ENCODE results near the gene STK26. TPM values are rescaled to one million over a fixed set of nuclear protein-coding genes. Genes with fewer than 3 reads are reported as not detected.

The STK26 gene
- total RNA-seq, 4 donors from 2014 or later: 65.9 to 137 (median 111) TPM

GRCh38 chrX:132101206-132101605 lies 78.1 kb downstream of the STK26 start:
- Histone ChIP-seq H3K4me1 (no peaks in the 10 kb centered on the region), H3K27ac (peak overlapping the region in 1 of 2 donors; percentile 31), H3K27me3 (no peaks in the 10 kb centered on the region), H3K4me3 (no peak overlapping the region), H3K9me3 (no peaks in the 10 kb centered on the region), H3K36me3 (no peaks in the 10 kb centered on the region)
- intact Hi-C loops (cut with DNase I; ENCODE audit: low total_unique reads): no loop called here
- TF ChIP-seq CTCF (IDR thresholded peaks at IDR 0.05) (no peak), POLR2A (IDR thresholded peaks at IDR 0.05) (no peak)
- DNase-seq: no peak

- no peak for DNase-seq
- TF ChIP-seq CTCF (IDR thresholded peaks at IDR 0.05) (no peak), POLR2A (IDR thresholded peaks at IDR 0.05) (no peak)
- Histone ChIP-seq H3K9me3 (no peaks in the 10 kb centered on the region), H3K27ac (peak overlapping the region in 1 of 2 donors; percentile 31), H3K27me3 (no peaks in the 10 kb centered on the region), H3K36me3 (no peaks in the 10 kb centered on the region), H3K4me3 (no peak overlapping the region), H3K4me1 (no peaks in the 10 kb centered on the region)
- intact Hi-C loops (cut with DNase I; ENCODE audit: low total_unique reads): no loop called here
These were observed 78.7 kb downstream of the STK26 start for GRCh38 chrX:132101799-132102198.

GRCh38 chrX:132107291-132107690 lies 84.2 kb downstream of the STK26 start:
- H3K36me3 ChIP-seq: no peaks in the 10 kb centered on the region
- H3K9me3 ChIP-seq: no peaks in the 10 kb centered on the region
- peak overlapping the region; percentile 43 to 44 for H3K27ac ChIP-seq
- no peak overlapping the region for H3K4me3 ChIP-seq
- TF ChIP-seq CTCF (IDR thresholded peaks at IDR 0.05): no peak
- no peak for TF ChIP-seq POLR2A (IDR thresholded peaks at IDR 0.05)
- intact Hi-C loops (cut with DNase I; ENCODE audit: low total_unique reads): no loop called here
- no peaks in the 10 kb centered on the region for H3K4me1 ChIP-seq
- no peaks in the 10 kb centered on the region for H3K27me3 ChIP-seq
- DNase-seq: no peak

- Histone ChIP-seq H3K27me3 (no peaks in the 10 kb centered on the region), H3K27ac (no peak overlapping the region), H3K9me3 (no peaks in the 10 kb centered on the region), H3K4me1 (no peaks in the 10 kb centered on the region), H3K4me3 (no peak overlapping the region), H3K36me3 (no peaks in the 10 kb centered on the region)
- TF ChIP-seq POLR2A (IDR thresholded peaks at IDR 0.05): no peak
- TF ChIP-seq CTCF (IDR thresholded peaks at IDR 0.05): no peak
- intact Hi-C loops (cut with DNase I; ENCODE audit: low total_unique reads): no loop called here
- DNase-seq: no peak
These were observed 91.5 kb downstream of the STK26 start for GRCh38 chrX:132114607-132115006.

- intact Hi-C loops (cut with DNase I; ENCODE audit: low total_unique reads): no loop called here
- TF ChIP-seq POLR2A (IDR thresholded peaks at IDR 0.05) (no peak), CTCF (IDR thresholded peaks at IDR 0.05) (no peak)
- no peak overlapping the region for H3K27ac ChIP-seq
- H3K9me3 ChIP-seq: no peaks in the 10 kb centered on the region
- H3K27me3 ChIP-seq: no peaks in the 10 kb centered on the region
- no peaks in the 10 kb centered on the region for H3K36me3 ChIP-seq
- H3K4me3 ChIP-seq: no peak overlapping the region
- H3K4me1 ChIP-seq: no peaks in the 10 kb centered on the region
- DNase-seq: no peak
These were observed 92.7 kb downstream of the STK26 start for GRCh38 chrX:132115792-132116191.

All from uterus (tissue), 4 donors.